Gastroesophageal sphincter (tissue), 3 donors: ENCODE measurements around the gene BACH2.

Source experiments
- CTCF ChIP-seq, 4 experiments: fragments of 200-600 bp in 2 of 4; fragments of 450-650 bp in 2 of 4; sonication (generic) in 1 of 4; IDR thresholded peaks; one replicate each; pipeline ENCODE4 v1.5.1; 2017 to 2019; ENCODE audit warnings: antibody characterized with exemption in 4 of 4, mild to moderate bottlenecking in 2 of 4, moderate library complexity in 2 of 4
- EP300 ChIP-seq: sonication (generic); formaldehyde crosslinking; IDR thresholded peaks from one replicate; pipeline ENCODE4 v1.6.1; 2017; ENCODE audit warnings: antibody characterized with exemption, mild to moderate bottlenecking
- POLR2A ChIP-seq, 2 donors: fragments of 450-650 bp; IDR thresholded peaks; one replicate each; pipeline ENCODE4 v1.6.1; 2017; ENCODE audit warnings: antibody characterized with exemption in 2 of 2, mild to moderate bottlenecking in 2 of 2, moderate library complexity in 1 of 2
- POLR2AphosphoS5 ChIP-seq: sonication (generic); formaldehyde crosslinking; IDR thresholded peaks from one replicate; pipeline ENCODE4 v1.6.1; 2017; ENCODE audit warnings: antibody characterized with exemption

DNA sequence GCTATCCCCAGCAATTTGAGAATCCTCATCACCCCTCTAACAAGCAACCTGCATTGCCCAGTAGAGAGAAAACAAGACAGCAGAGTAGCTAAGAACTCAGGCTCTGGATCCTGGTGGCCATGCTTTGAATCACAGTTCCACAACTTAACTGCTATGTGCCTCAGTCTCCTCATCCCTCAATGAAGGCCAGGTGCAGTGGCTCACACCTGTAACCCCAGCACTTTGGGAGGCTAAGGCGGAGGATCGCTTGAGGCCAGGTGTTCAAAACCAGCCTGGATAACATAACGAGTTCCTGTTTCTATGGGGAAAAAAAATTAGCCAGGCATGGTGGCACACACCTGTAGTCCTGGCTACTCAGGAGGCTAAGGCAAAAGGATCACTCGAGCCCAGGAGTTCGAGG, 23.7 kb downstream of the BACH2 start:
- TF ChIP-seq CTCF (IDR thresholded peaks at IDR 0.05) (no peak), POLR2A (IDR thresholded peaks at IDR 0.05) (no peak), POLR2AphosphoS5 (no peak), EP300 (no peak)
